Caco-2 (cell line): Measurements from ENCODE around the gene ASGR1. TPM values are rescaled to one million over a fixed set of nuclear protein-coding genes. Genes with fewer than 3 reads are reported as not detected.

ENCODE experiments used
- Bru-seq: library from RNA; stranded (reverse); fragments of 400-500 nt; gene quantifications from one replicate; lab custom pipeline; 2021; lab: Mats Ljungman, UMichigan
- BruChase-seq, 2 experiments: library from RNA; stranded (reverse); fragments of 400-500 nt; gene quantifications; one replicate each; lab custom pipeline; 2021; lab: Mats Ljungman, UMichigan
- BruUV-seq: library from RNA; stranded (reverse); fragments of 400-500 nt; replicated peaks from 2 replicates; lab custom pipeline; 2021; lab: Mats Ljungman, UMichigan
- CTCF ChIA-PET: fragments of 300-600 bp; sonication (Branson Sonifier 250); formaldehyde crosslinking; loops from one replicate; lab custom pipeline; 2022; ENCODE audit warnings: antibody characterized with exemption; lab: Charles Lee
- POLR2A ChIA-PET: fragments of 300-600 bp; sonication (Branson Sonifier 250); formaldehyde crosslinking; loops from one replicate; lab custom pipeline; 2022; ENCODE audit warnings: antibody characterized with exemption; lab: Charles Lee
- DNase-seq, 2 experiments: peaks; one replicate each; pipeline versions ENCODE4 v3.0.0 to v3.0.0-alpha.2; 2020 to 2022
- H3K27me3 ChIP-seq: replicated peaks from 2 replicates; pipeline ENCODE4 v1.6.0; 2011; ENCODE audit warnings: low read length; ENCODE audit not compliant: control insufficient read depth, insufficient read depth
- H3K36me3 ChIP-seq: 2 replicates; pipeline ENCODE4 v1.5.1; 2011; ENCODE audit warnings: low read length; ENCODE audit not compliant: control insufficient read depth, insufficient read depth
- H3K4me1 ChIP-seq: fragments of 250-450 bp; sonication (Bioruptor Pico); 2 replicates; pipeline ENCODE4 v1.5.1; 2020; ENCODE audit warnings: mild to moderate bottlenecking
- H3K4me3 ChIP-seq: 2 replicates; pipeline ENCODE4 v1.5.1; 2011; ENCODE audit warnings: low read depth, mild to moderate bottlenecking, control low read depth, low read length
- H3K9me3 ChIP-seq: fragments of 250-450 bp; sonication (Bioruptor Pico); 2 replicates; pipeline ENCODE4 v1.5.1; 2020; ENCODE audit warnings: mild to moderate bottlenecking, moderate library complexity
- H3K27ac Mint-ChIP-seq: one replicate; pipeline ENCODE4 v1.8.0; 2022; ENCODE audit warnings: mixed read lengths; ENCODE audit not compliant: unreplicated experiment
- H3K27me3 Mint-ChIP-seq: one replicate; pipeline ENCODE4 v1.8.0; 2022; ENCODE audit warnings: mixed read lengths; ENCODE audit not compliant: insufficient read depth, unreplicated experiment
- H3K36me3 Mint-ChIP-seq: one replicate; pipeline ENCODE4 v1.8.0; 2022; ENCODE audit warnings: mild to moderate bottlenecking, mixed read lengths; ENCODE audit not compliant: insufficient read depth, unreplicated experiment
- H3K4me1 Mint-ChIP-seq: one replicate; pipeline ENCODE4 v1.8.0; 2022; ENCODE audit warnings: low read depth, mixed read lengths; ENCODE audit not compliant: unreplicated experiment
- H3K4me3 Mint-ChIP-seq: one replicate; pipeline ENCODE4 v1.8.0; 2022; ENCODE audit warnings: mild to moderate bottlenecking, moderate library complexity, mixed read lengths; ENCODE audit not compliant: unreplicated experiment
- H3K9me3 Mint-ChIP-seq: one replicate; pipeline ENCODE4 v1.8.0; 2022; ENCODE audit warnings: mixed read lengths; ENCODE audit not compliant: unreplicated experiment
- CTCF ChIP-seq, 2 experiments: fragments of 200-600 bp in 1 of 2; IDR thresholded peaks; 1 replicate in 1 of 2; 2 replicates in 1 of 2; pipeline versions ENCODE4 v1.5.1 to v1.8.0; 2011 to 2022; ENCODE audit warnings: antibody characterized with exemption in 1 of 2, control low read depth in 1 of 2, inconsistent platforms in 1 of 2, low read depth in 1 of 2, low read length in 1 of 2, mild to moderate bottlenecking in 1 of 2, moderate library complexity in 1 of 2; ENCODE audit not compliant: insufficient read depth in 1 of 2, severe bottlenecking in 1 of 2, unreplicated experiment in 1 of 2
- intact Hi-C: fragments of 100-400 bp; cut with micrococcal nuclease; formaldehyde crosslinking; loops from one replicate; pipeline ENCODE4 v1.10.0; 2022; ENCODE audit not compliant: unreplicated experiment
- long read RNA-seq: library from polyadenylated mRNA; stranded (forward); transcript quantifications from one replicate; pipeline ENCODE4 v2.0.0, GENCODE V29; 2022
- total RNA-seq: library from RNA; stranded (reverse); gene quantifications from 2 replicates; pipeline ENCODE4 v1.2.3, GENCODE V29; 2022

ASGR1 gene
- total RNA-seq: 8.3 and 9.2 TPM in 2 replicates
- Bru-seq, nascent RNA: percentile 44 among the genes with signal in this experiment
- percentile 53 among the genes with signal in this experiment for BruChase-seq, experiment 1, labeled RNA remaining after a 2-hour chase
- percentile 65 among the genes with signal in this experiment for BruChase-seq, experiment 2, labeled RNA remaining after a 6-hour chase
- long read RNA-seq, transcript ASGR1-201 (9 exons, 1,504 nt): major isoform, 5 of 9 reads
- long read RNA-seq, partial matches to known transcripts: 0 of 9 reads
- long read RNA-seq, other reads (novel, unspliced or antisense): 4 of 9 reads

GRCh38 chr17:7179317-7180254 lies at the start of gene ASGR1:
Gene ASGR1, minus strand, starts transcription at chr17:7179370. Its CDS starts 807 bp downstream, at chr17:7178563.
- peak within 1 kb of the TSS; percentile 43 for H3K4me3 ChIP-seq

GRCh38 chr17:7228920-7229319 lies 49.8 kb upstream of the ASGR1 start:
- Mint-ChIP-seq H3K9me3 (no peaks in the 10 kb centered on the region), H3K4me3 (no peak overlapping the region), H3K36me3 (peaks cover 45% of the 10 kb centered on the region), H3K27me3 (no peaks in the 10 kb centered on the region), H3K27ac (no peak overlapping the region), H3K4me1 (peaks cover 6% of the 10 kb centered on the region)
- intact Hi-C loops: no loop called here
- Histone ChIP-seq H3K9me3 (no peaks in the 10 kb centered on the region), H3K27me3 (no peaks in the 10 kb centered on the region), H3K4me1 (no peaks in the 10 kb centered on the region), H3K36me3 (no peaks in the 10 kb centered on the region; the same call in 1 of the 2 replicates), H3K4me3 (no peak overlapping the region)
- CTCF ChIA-PET: no interaction called here
- no peak for TF ChIP-seq CTCF (IDR thresholded peaks at IDR 0.05; ENCODE audit: insufficient read depth in 1 of 2, low read depth in 1 of 2, low read length in 1 of 2, severe bottlenecking in 1 of 2, unreplicated experiment in 1 of 2)
- POLR2A ChIA-PET: no interaction called here
- DNase-seq: no peak
- no TSS peak for BruUV-seq

More at GRCh38 chr17:7179317-7180254, at the start of gene ASGR1:
- H3K27ac Mint-ChIP-seq: peak within 1 kb of the TSS; percentile 60
- DNase-seq: no peak
- H3K36me3 Mint-ChIP-seq: no peaks in the 10 kb centered on the region
- Histone ChIP-seq H3K4me1 (no peaks in the 10 kb centered on the region), H3K9me3 (no peaks in the 10 kb centered on the region), H3K36me3 (no peaks in the 10 kb centered on the region), H3K27me3 (no peaks in the 10 kb centered on the region)
- no peak for TF ChIP-seq CTCF (IDR thresholded peaks at IDR 0.05; ENCODE audit: insufficient read depth in 1 of 2, low read depth in 1 of 2, low read length in 1 of 2, severe bottlenecking in 1 of 2, unreplicated experiment in 1 of 2)
- H3K4me1 Mint-ChIP-seq: no peaks in the 10 kb centered on the region
- BruUV-seq: no TSS peak
- peak within 1 kb of the TSS; percentile 53 for H3K4me3 Mint-ChIP-seq
- ChIA-PET CTCF (no interaction called here), POLR2A (no interaction called here)
- H3K27me3 Mint-ChIP-seq: no peaks in the 10 kb centered on the region
- no peaks in the 10 kb centered on the region for H3K9me3 Mint-ChIP-seq
- intact Hi-C loops: loop anchor here (2.0 kb wide), 1 partner anchor 45 kb away; no protein-coding TSS in a partner anchor
